VCaP (cell line): ENCODE data around the gene NPAS2.
A peak's percentile ranks its signal among the peaks of the same experiment; 100 is the strongest.

Experiments used
- H3K27ac ChIP-seq: fragments of 450-650 bp; 2 replicates; pipeline ENCODE4 v1.5.1; 2017
- CTCF ChIP-seq: fragments of 450-650 bp; conservative IDR thresholded peaks from 2 replicates; pipeline ENCODE4 v1.5.1; 2017; ENCODE audit warnings: mild to moderate bottlenecking, moderate library complexity

NPAS2 gene

GRCh38 chr2:100959225-100959880 lies 139.4 kb downstream of the NPAS2 start:
- TF ChIP-seq CTCF: no peak
- peak overlapping the region; percentile 54 for H3K27ac ChIP-seq

GRCh38 chr2:100960688-100961087 lies 140.7 kb downstream of the NPAS2 start:
- H3K27ac ChIP-seq: no peak overlapping the region
- no peak for TF ChIP-seq CTCF

GRCh38 chr2:100962366-100963025 lies 142.6 kb downstream of the NPAS2 start:
- no peak overlapping the region for H3K27ac ChIP-seq

GRCh38 chr2:100963026-100963375 lies 143.1 kb downstream of the NPAS2 start:
- TF ChIP-seq CTCF: no peak
- H3K27ac ChIP-seq: no peak overlapping the region

More at GRCh38 chr2:100962366-100963025, 142.6 kb downstream of the NPAS2 start:
- no peak for TF ChIP-seq CTCF

- TF ChIP-seq CTCF: no peak
- no peak overlapping the region for H3K27ac ChIP-seq
Measured at GRCh38 chr2:100964222-100964621, 144.3 kb downstream of the NPAS2 start.

- no peak overlapping the region for H3K27ac ChIP-seq
- no peak for TF ChIP-seq CTCF
Measured at GRCh38 chr2:100964681-100965169, 144.8 kb downstream of the NPAS2 start.

- no peak overlapping the region for H3K27ac ChIP-seq
- TF ChIP-seq CTCF: no peak
Measured at GRCh38 chr2:100965596-100965995, 145.7 kb downstream of the NPAS2 start.
